ENCODE results near the gene BMPR1B.
"Not testable (repeated sequence)": the region's sequence is repeated elsewhere in the genome, so short reads cannot be mapped to it uniquely, and the experiment has no call there.

Gene BMPR1B

GRCh38 chr4:95049551-95050233 lies 291.9 kb downstream of the BMPR1B start:
- no peak for DNase-seq

GRCh38 chr4:95050980-95051701 lies 293.4 kb downstream of the BMPR1B start:
- DNase-seq, result no peak

GRCh38 chr4:95051702-95052020 lies 293.9 kb downstream of the BMPR1B start:
- DNase-seq, result no peak

- no peak for DNase-seq
These were observed 301.2 kb downstream of the BMPR1B start for GRCh38 chr4:95058991-95059390.

- DNase-seq, result no peak
These were observed 301.9 kb downstream of the BMPR1B start for GRCh38 chr4:95059663-95060062.

- DNase-seq, result no peak
These were observed 303.5 kb downstream of the BMPR1B start for GRCh38 chr4:95061220-95061619.

- DNase-seq, result not testable (repeated sequence)
These were observed 304.0 kb downstream of the BMPR1B start for GRCh38 chr4:95061801-95062200.

GRCh38 chr4:95066050-95066449 lies 308.3 kb downstream of the BMPR1B start:
- DNase-seq, result no peak

GRCh38 chr4:95068401-95068800 lies 310.6 kb downstream of the BMPR1B start:
- no peak for DNase-seq

- no peak for DNase-seq
These were observed 311.2 kb downstream of the BMPR1B start for GRCh38 chr4:95068818-95069478.

GRCh38 chr4:95071851-95072250 lies 314.1 kb downstream of the BMPR1B start:
- no peak for DNase-seq

- no peak for DNase-seq
These were observed 315.9 kb downstream of the BMPR1B start for GRCh38 chr4:95073646-95074045.

- no peak for DNase-seq
These were observed 320.1 kb downstream of the BMPR1B start for GRCh38 chr4:95077864-95078263.

- DNase-seq, result no peak
These were observed 323.2 kb downstream of the BMPR1B start for GRCh38 chr4:95080969-95081368.

GRCh38 chr4:95084584-95084983 lies 326.8 kb downstream of the BMPR1B start:
- DNase-seq, result no peak

- no peak for DNase-seq
These were observed 327.5 kb downstream of the BMPR1B start for GRCh38 chr4:95085124-95085833.

- no peak for DNase-seq
These were observed 328.8 kb downstream of the BMPR1B start for GRCh38 chr4:95086551-95086950.

- no peak for DNase-seq
These were observed 330.1 kb downstream of the BMPR1B start for GRCh38 chr4:95087657-95088455.

- no peak for DNase-seq
These were observed 333.5 kb downstream of the BMPR1B start for GRCh38 chr4:95091272-95091671.

GRCh38 chr4:95092766-95093165 lies 335.0 kb downstream of the BMPR1B start:
- no peak for DNase-seq

GRCh38 chr4:95093460-95093859 lies 335.7 kb downstream of the BMPR1B start:
- no peak for DNase-seq
